HG02759 (cell line): Measurements from ENCODE around the gene MRPS5.

Experiments used
- ATAC-seq: cut with Tn5 transposase; IDR thresholded peaks from one replicate; pipeline ENCODE4 v1.9.1; 2021; ENCODE audit warnings: mild to moderate bottlenecking, moderate library complexity; ENCODE audit not compliant: unreplicated experiment

The MRPS5 gene

DNA sequence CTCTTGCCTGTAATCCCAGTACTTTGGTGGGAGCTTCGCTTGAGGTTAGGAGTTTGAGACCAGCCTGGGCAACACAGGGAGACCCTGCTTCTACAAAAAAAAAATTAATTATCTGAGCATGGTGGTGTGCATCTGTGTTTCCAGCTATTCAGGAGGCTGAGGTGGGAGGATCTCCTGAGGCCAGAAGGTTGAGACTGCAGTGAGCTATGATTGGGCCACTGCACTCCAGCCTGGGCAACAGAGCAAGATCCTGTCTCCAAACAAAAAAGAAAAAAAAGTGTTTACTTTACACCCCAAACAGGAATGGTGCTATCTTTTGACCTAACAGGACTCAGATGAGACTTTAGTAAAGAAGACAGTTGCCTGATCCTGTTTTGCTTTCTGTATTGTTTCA is 60.5 kb downstream of the MRPS5 start:
- no peak for ATAC-seq

GRCh38 chr2:95060446-95061118 is 61.0 kb downstream of the MRPS5 start:
- ATAC-seq = no peak

DNA sequence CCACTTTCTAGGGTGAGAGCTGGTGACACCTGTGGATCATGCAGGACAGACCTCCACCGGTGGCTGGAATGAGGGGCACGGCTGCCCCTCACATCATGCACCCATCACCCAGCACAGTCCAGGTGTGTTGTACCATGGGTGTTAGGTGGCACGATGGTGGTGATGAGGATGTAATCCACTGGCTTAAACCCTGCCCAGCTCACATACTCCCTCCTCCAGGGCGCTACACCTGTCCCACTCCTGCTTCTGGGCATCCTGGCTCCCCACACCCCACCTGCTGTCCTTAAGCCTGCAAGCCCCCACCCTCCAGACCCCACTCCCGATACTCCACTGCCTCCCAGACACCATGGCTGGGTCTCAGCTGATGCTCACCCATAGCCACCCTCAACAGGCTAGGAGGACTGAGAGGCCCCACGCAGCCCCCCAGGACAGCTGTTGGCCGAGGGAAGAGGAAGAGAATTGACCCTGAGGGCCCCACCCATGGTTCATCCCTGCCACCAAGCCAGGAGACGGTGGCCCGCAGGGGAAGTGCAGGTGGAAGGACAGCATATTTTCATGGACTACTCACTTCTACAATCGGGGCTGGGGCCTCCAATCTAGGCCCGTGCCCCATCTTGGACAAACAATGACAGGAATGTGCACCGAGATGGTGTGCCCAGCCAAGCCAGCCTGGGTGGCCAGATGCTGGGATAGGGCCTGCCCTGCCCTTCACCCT is 61.8 kb downstream of the MRPS5 start:
- no peak for ATAC-seq

DNA sequence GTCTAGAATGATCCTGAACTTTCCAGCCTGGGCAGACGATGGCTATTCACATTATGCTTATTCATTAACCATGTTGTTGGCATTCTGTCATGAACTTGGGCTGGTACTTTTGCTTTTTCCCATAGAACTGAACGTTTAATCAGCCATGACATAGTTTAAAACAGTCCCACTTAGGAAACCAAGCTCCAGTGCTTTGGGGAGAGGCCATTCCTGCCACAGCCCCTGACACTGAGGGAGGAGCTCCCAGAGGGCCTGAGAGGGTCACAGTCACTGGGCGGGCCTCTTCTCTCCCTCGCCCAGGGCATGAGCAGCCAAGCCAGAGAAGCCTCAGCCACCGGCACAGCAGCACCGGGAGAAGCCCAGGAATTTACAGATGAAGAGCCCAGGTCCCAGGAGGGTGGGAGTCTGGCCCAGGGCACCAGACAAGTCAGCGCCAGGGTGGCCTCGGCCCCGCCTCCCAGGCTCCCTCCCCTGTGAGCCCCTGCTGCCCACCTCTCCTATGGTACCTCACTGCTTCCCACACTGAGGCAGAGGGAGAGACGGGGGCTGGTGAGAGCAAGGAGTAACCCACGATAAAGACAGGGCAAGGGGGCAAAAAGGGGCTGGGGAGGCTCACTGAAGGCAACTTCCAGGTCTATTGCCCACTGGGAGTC is 62.5 kb downstream of the MRPS5 start:
- ATAC-seq = no peak

DNA sequence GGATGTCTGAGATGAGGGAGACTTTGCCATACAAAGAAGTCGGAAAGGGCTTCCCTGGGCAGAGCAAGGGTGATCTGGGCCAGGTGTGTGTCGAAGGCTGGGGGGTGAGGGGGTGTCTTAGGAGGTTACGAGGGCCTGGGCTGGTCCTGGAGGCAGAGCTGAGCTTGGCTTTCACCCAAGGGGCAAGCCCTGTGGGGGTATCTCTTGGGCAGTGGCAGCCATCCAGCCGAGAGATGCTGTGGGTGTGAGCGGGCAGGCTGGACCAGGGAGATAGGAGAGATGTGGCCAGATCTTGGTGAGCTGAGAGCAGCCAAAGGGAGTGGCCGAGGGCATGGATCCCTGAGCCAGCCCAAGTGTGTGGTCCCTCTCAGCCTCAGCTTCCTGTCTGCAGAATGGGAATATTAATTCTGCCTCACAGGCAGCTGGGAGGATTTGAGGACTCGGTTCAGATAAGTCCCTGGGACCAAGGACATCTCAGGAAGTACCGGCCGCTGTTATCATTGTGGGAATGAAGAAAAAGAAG is 63.1 kb downstream of the MRPS5 start:
- no peak for ATAC-seq

DNA sequence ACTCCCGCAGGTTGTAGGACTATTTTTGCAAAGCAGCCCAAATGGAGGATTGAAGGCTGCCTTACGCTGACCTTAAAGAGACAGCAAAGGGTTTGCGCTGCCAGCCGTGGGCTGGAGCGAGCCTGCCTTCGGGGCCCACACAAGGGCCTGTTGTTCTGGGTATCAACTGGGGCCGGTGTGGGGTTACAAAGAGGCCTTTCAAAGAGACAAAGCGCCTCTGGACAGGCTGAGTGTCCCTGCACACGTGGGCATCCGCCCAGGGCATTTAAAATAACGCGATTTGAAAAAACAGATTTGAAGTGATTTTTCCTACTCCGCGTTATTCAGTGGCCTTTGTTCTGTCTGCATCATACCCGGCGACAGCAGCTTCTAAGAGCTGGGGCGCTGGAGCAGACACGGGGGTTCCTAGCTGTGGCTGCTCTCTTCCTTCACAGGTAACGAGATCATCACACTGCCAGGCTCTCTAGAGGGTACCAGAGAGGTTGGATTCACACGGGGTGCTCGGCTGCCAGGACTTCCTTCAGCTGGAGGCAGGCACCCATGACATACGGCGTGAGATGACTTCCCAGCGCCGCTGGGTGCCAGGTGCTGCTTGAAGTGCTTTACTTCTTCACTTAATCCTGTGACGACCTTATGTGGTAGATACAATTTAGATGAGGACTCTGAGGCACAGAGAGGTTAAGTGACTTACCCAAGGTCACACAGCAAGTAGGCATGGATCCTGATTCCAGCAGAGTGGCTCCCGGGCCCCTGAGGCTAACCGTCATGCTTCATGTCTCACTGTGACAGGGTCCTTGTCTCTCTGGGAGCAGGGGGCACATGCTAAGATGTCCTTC is 63.9 kb downstream of the MRPS5 start:
- ATAC-seq = no peak

GRCh38 chr2:95056461-95057459 is 64.8 kb downstream of the MRPS5 start:
- ATAC-seq = no peak

DNA sequence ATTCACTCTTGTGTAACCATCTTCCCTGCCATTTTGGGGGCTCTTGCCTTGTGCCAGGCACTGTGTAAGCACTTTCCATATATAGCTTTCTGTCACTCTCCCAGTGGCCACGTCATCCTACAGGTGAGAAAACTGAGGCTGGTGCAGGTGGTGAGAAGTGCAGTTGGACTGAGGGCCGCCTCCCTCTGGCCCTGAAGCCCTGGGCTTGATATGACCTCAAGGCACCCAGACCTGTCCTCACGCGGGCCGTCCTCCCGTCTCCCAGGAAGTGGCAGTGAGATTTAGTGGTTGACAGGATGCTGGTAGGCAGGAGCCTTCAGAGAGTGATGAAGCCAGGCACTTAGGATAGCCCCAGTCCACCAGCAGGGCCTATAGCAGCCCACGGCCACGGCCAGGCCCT is 65.6 kb downstream of the MRPS5 start:
- no peak for ATAC-seq

GRCh38 chr2:95055262-95055661 is 66.3 kb downstream of the MRPS5 start:
- ATAC-seq = no peak

DNA sequence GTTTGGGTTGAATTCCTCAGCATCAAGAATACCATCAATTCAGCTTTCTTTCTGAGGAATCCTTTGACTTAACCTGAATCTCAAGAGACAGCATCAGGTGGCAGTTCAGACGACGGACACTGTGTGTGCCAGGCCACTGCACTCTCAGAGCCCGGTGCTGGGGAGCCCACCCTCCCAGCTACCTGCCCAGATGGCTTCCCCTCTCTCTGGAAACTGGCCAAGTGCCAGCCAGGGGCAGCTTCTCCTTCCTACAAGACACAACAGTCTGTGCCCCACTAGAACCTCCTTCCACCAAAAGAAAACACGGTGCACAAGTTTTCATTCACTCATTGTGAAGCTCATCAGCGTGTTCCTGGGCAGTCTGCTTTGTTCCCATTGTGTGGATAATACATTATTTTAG is 67.6 kb downstream of the MRPS5 start:
- ATAC-seq = no peak

DNA sequence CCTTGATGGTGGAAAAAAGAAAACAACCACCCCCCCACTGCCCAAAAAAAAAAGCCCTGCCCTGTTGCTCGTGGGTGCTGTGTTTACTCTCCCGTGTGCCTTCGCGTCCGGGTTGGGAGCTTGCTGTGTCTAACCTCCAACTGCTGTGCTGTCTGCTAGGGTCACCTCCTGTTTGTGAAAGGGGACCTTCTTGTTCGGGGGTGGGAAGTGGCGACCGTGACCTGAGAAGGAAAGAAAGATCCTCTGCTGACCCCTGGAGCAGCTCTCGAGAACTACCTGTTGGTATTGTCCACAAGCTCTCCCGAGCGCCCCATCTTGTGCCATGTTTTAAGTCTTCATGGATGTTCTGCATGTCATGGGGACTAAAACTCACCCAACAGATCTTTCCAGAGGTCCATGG is 68.1 kb downstream of the MRPS5 start:
- no peak for ATAC-seq

GRCh38 chr2:95052804-95053479 is 68.7 kb downstream of the MRPS5 start:
- no peak for ATAC-seq

- no peak for ATAC-seq
Measured at GRCh38 chr2:95052307-95052706, 69.3 kb downstream of the MRPS5 start.

GRCh38 chr2:95051626-95052025 is 70.0 kb downstream of the MRPS5 start:
- ATAC-seq = no peak

DNA sequence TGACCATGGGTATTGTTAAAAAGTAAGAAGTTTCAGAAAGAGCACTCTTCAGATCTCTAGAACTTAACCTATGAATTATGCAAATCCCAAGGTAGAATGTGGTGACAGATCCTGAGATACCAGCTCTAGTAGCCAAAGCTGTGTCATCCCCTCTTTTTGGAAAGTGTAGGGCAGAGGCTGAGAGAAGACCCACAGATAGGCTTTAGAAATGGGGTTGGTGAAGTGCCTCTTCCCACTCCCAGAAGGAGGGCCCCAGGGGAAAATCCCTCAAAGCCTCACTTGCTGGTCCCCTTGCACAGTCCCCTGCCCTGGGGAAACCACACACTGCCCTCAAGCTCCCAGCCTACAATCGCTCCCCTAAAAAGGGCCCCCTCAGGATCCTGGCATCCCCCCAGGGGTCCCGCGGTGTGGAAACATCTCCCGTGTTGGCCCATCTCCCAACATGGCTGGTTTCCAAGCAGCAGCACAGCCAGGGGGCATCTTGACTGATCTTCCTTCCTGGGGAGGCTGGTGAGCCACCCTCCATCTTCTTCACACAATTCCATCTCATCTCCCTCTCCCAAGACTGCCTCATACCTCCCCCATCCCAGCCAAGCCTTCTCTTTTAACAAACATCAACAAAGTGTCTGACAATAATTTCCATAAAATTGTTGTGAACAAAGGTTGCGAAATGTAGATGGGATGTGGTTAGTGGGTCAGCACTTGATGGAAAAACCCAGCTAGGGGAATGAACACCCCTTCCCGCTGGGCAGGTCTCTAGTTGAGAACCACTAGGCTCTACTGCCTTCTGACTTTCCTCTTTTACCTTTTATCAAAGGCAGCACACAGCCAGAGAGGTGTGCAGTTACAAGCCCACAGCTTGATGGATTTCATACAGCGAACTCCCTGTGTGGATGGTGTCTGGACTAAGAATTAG is 71.0 kb downstream of the MRPS5 start:
- ATAC-seq = no peak

GRCh38 chr2:95049961-95050360 is 71.6 kb downstream of the MRPS5 start:
- ATAC-seq = no peak

DNA sequence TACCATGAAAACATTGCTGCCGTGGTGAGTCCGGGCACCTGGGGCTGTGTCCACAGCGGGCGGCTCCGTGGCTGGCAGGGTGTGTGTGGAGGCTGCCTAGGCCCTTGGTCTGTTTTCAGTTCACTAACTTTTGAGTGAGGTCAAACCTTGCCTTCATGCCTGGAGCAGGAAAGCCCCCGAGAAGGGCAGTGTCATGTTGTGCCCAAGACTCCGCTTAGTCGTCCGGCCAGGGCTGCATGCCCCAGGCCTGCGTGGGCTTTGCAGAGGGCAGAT is 72.0 kb downstream of the MRPS5 start:
- no peak for ATAC-seq

- ATAC-seq = no peak
Measured at GRCh38 chr2:95048825-95049682, 72.6 kb downstream of the MRPS5 start.
